HG03460 (cell line): ENCODE results near the gene SCYGR7.
"Not testable (repeated sequence)": the region's sequence is repeated elsewhere in the genome, so short reads cannot be mapped to it uniquely, and the experiment has no call there.

Experiments
- ATAC-seq: cut with Tn5 transposase; IDR thresholded peaks from one replicate; pipeline ENCODE4 v1.9.1; 2021; ENCODE audit not compliant: unreplicated experiment

SCYGR7 gene, protein sequence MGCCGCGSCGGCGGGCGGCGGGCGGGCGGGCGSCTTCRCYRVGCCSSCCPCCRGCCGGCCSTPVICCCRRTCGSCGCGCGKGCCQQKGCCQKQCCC

DNA sequence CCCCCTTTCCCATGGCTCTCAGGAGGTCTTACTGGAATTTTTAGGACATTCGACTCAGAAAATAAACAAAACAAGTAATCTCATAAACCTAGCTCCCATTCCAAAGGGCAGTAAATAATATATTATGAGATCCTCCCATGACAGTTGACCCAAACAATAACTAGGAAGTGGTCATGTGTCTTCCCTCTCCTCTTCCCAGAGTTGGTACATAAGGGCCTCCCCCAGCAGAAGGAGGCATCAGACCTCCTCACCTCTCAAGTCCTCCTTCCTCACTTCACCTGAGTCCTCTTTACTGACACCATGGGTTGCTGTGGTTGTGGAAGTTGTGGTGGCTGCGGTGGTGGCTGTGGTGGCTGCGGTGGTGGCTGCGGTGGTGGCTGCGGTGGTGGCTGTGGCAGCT lies at the start of gene SCYGR7:
SCYGR7 (plus strand) TSS at position 301 of the 400 bp plus-strand sequence; CDS start at position 301, 0 bp downstream.
- ATAC-seq, result no peak

GRCh38 chr2:227684258-227684657 lies 43.9 kb upstream of the SCYGR7 start:
- no peak for ATAC-seq

DNA sequence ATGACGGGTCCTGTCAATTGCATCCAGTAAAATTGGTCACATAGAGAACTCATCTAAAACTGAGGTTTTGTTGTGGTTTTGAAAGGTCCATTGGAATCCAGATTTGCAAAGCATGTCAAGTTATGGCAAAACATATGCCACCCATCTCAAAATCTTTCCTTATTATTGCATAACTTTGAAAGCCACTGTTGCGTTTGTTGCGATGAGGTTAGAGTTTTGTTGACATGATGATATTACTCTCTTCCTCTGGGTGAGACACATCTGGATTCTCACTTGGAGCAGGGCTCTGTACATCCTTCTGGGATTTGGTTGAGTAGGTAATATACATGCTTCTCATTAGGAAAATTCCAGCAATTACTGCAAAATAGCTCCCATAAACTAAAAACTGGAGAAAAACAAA lies 40.9 kb upstream of the SCYGR7 start:
- ATAC-seq, result no peak

DNA sequence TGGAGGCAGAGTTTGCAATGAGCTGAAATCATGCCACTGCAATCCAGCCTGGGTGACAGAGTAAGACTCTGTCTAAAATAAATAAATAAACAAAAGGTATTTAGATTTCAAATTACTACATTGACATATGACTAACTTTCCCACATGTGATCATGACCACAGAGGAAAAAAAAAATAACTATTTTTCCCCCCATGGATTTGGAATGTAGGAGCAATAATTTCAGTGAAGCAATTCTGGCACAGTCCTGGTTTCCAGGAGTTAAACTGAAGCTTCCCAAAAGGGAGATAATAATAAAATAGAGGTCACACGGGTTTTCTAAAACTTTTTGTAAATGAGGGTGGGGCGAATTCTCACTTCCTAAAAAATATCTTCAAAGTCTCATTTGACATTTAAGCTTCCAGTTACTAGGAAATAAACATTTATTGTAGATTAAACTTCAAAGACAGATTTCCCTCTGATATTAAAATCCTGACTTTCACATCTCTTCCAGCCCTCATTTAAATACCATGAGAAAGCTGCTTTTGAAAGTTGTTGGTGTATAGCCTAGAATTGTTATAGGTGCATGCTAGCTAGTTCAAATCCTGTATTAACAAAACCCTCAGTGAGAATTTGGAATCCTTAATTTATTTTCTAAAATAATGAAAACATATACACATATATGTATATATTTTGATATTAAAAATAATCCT lies 31.0 kb upstream of the SCYGR7 start:
- no peak for ATAC-seq

DNA sequence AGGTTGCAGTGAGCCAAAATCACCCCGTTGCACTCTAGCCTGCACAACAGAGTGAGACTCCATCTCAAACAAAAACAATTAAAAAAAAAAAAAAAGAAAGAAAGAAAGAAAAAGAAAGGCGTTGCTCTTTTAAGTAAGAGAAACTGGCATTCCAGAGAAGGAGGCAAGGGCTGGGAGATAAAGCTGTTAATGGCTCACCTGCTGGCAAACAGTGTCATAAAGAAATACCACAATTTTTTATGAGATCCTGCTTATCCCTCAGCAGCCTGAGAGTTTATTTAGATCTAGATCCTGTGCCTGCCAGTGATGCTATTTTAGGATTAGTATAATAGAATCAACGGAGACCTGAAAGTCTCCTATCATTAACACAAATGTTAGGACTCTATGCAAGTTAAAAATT lies 26.6 kb upstream of the SCYGR7 start:
- no peak for ATAC-seq

GRCh38 chr2:227703280-227703732 lies 24.8 kb upstream of the SCYGR7 start:
- ATAC-seq, result no peak

GRCh38 chr2:227703961-227704360 lies 24.2 kb upstream of the SCYGR7 start:
- no peak for ATAC-seq

DNA sequence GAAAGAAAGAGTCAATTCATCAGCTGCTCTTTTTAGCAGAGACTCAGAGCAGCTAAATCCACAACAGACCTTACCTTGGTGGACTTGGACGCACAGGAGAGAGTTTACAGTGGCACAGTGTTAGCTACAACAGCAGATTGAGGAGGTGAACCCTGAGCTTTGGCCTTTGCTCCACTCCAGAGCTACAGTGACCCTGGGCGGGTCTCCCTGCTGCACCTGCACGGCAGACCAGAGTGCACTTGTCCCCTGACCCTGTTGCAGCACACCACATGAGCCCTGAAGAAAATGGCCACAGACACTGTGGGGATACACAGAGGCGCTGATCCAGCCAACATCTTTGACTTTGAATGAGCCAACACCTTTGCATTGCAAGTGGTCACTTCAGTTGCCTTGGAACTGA lies 21.3 kb upstream of the SCYGR7 start:
- no peak for ATAC-seq

DNA sequence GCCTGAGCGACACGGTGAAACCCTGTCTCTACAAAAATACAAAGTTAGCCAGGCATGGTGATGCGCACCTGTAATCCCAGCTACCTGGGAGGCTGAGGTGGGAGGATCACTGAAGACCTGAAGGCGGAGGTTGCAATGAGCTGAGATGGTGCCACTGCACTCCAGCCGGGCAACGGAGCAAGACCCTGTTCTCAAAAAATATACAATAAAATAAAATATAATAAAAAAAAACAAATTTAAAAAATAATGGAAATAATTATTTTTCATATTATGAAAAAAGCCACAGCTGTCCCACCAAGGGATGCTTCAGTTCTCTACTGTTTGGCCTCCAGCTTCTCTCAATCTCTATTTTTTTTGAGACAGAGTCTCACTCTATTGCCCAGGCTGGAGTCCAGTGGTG lies 20.7 kb upstream of the SCYGR7 start:
- no peak for ATAC-seq

DNA sequence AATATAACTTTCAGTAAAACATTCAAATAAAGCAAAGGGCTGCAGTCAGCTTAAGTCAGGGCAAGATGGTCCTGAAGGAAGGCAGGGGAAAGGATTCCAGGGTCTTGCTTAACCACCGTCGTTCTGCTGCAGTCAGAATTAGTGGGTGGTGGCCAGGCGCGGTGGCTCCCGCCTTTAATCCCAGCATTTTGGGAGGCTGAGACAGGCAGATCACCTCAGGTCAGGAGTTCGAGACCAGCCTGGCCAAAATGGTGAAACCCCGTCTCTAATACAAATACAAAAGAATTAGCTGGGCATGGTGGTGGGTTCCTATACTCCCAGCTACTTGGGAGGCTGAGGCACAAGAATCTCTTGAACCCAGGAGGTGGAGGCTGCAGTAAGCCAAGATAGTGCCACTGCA lies 17.1 kb upstream of the SCYGR7 start:
- ATAC-seq, result no peak

- no peak for ATAC-seq
These were observed 14.8 kb upstream of the SCYGR7 start for GRCh38 chr2:227713291-227713690.

- no peak for ATAC-seq
These were observed 11.6 kb upstream of the SCYGR7 start for GRCh38 chr2:227716501-227716900.

GRCh38 chr2:227717687-227718567 lies 10.2 kb upstream of the SCYGR7 start, which contains the start of gene SLC19A3:
Gene SLC19A3 (minus strand): TSS chr2:227718028. CDS start chr2:227702318, 15,710 bp downstream.
- no peak for ATAC-seq

DNA sequence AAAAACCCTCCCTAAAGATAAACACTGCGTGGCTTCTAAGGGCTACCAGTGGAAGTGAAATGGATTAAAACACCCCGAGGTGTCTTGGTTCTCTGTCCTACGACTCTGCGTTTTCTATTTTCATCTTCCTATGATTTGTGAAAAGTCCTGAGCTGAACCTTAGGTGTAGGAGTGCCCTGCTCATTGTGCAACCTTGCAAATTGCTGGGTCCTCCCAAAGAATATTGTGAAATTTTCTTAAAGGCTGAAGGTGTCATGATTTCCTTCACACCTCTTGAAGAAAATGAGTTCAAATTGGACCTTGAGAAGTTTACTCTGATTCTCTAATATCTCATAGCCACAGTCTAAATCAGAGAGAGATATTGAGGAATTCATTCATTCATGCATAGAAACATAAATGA lies 8.5 kb upstream of the SCYGR7 start:
- ATAC-seq, result no peak

GRCh38 chr2:227720680-227721079 lies 7.5 kb upstream of the SCYGR7 start:
- ATAC-seq, result no peak

DNA sequence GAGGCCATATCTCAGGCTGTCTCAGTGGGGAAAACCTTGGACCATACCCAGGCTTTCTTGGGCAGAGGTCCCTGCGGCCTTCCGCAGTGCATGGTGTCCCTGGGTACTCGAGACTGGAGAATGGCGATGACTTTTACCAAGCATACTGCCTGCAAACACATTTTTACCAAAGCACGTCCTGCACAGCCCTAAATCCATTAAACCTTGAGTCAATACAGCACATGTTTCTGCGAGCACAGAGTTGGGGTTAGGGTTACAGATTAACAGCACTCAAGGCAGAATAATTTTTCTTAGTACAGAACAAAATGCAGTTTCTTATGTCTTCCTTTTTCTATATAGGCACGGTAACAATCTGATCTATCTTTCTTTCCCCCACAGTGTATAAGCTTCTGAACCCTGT lies 5.3 kb upstream of the SCYGR7 start:
- not testable (repeated sequence) for ATAC-seq

DNA sequence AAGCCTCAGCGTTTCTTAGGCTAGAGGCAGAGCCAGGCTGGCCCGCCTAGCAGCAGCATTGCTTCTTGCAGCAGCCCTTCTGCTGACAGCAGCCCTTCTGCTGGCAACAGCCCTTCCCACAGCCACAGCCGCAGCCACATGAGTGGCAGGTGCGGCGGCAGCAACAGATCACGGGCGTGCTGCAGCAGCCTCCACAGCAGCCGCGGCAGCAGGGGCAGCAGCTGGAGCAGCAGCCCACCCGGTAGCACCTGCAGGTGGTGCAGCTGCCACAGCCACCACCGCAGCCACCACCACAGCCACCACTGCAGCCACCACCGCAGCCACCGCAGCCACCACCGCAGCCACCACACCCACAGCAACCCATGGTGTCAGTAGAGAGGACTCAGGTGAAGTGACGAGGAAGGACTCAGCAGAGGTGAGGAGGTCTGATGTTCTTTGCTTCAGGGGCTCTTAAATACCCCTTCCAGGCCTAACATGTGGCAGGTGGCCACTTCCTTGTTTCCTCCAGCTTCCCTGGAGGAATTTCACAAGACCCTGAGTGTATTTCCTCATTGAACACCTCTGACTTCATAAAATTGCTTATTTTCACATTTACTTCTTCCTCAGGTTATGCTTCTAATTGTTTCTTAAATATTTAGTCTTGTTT lies 3.6 kb upstream of the SCYGR7 start, which contains the start of gene SCYGR6:
SCYGR6 (minus strand) TSS at position 364 of the 646 bp plus-strand sequence; CDS start at position 364, 0 bp downstream.
- ATAC-seq, result no peak

DNA sequence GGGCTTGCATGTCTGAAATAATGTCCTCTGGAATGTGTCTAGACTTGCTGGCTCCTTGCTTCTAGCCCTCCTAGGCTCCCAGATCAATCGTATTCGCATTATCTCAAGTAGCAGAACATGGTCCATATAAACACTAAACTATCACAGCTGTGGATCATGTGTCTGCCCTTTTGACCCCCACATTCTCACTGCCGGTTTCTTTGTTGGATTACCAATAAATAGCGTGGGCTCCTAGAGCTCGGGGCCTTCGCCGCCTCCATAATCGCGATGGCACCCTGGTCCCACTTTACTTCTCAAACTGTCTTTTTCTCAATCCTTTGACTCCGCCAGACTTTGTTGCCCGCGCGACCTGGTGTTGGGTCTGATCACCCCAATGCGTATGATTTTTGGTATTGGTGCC lies 11.2 kb downstream of the SCYGR7 start:
- ATAC-seq, result no peak

DNA sequence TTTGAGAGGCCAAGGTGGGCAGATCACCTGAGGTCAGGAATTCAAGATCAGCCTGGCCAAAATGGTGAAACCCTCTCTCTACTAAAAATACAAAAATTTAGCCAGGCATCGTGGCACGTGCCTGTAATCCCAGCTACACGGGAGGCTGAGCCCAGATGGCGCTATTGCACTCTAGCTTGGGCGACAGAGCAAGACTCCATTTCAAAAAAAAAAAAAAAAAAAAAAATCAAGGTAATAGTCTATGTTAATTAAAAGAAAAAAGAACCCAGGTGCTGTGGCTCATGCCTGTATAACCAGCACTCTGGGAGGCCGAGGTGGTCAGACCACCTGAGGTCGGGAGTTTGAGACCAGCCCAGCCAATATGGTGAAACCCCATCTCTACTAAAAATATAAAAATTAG lies 12.6 kb downstream of the SCYGR7 start:
- ATAC-seq, result not testable (repeated sequence)

DNA sequence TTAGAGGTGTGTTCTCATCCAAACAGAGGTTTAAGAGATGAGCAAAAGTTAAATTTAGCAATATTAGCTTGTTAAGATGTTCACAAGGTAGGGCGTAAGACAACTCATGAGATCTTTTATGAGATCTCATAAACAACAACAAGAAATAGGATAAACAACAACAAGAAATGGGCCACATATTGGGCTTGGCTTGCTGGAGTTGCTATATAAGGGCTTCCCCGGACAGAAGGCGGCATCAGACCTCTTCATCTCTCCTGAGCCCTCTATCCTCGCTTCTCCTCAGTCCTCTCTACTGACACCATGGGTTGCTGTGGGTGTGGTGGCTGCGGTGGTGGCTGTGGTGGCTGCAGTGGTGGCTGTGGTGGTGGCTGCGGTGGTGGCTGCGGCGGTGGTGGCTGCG lies 17.5 kb downstream of the SCYGR7 start, which contains the start of gene SCYGR8:
SCYGR8 (plus strand) TSS at position 301 of the 400 bp plus-strand sequence; CDS start at position 301, 0 bp downstream.
- no peak for ATAC-seq

- no peak for ATAC-seq
These were observed 19.9 kb downstream of the SCYGR7 start for GRCh38 chr2:227748079-227748478.
